Measurements from ENCODE around the gene HIPK1.

- TF ChIP-seq CTCF (IDR thresholded peaks at IDR 0.05; ENCODE audit: insufficient read depth, low read length) (no peak), REST (IDR thresholded peaks at IDR 0.05; ENCODE audit: insufficient replicate concordance, low read depth) (no peak), POLR2AphosphoS5 (IDR thresholded peaks at IDR 0.05; ENCODE audit: low read depth) (no peak), GABPA (IDR thresholded peaks at IDR 0.05; ENCODE audit: low read depth) (no peak), SPI1 (IDR thresholded peaks at IDR 0.05; ENCODE audit: borderline replicate concordance, low read depth) (no peak)
Measured at GRCh38 chr1:114002492-114003239, 73.5 kb downstream of the HIPK1 start.

Measured in HL-60 (cell line).